ENCODE measurements around the gene PPP1R1B. TPM values are rescaled to one million over a fixed set of nuclear protein-coding genes. Genes with fewer than 3 reads are reported as not detected.

The PPP1R1B gene
- total RNA-seq, 2 experiments from 2014 or later: not detected

GRCh38 chr17:39678340-39679116 is 51.8 kb downstream of the PPP1R1B start:
- DNase-seq: no peak
- no peaks in the 10 kb centered on the region for H3K27me3 Mint-ChIP-seq
- H3K36me3 Mint-ChIP-seq (ENCODE audit: low read depth): peaks cover 2% of the 10 kb centered on the region
- POLR2A ChIA-PET: interaction anchor here (0.6 to 3.5 kb wide), 9 partner anchors 9 to 51 kb away, joined by 3 to 16 read pairs (median 3); partner anchors contain the start of genes MIEN1, PGAP3, PNMT and STARD3
- H3K4me1 Mint-ChIP-seq (ENCODE audit: low read depth): peaks cover 64% of the 10 kb centered on the region
- no peak for ATAC-seq
- H3K27ac Mint-ChIP-seq: peak overlapping the region; percentile 89
- H3K4me3 Mint-ChIP-seq: no peak overlapping the region
- CTCF ChIA-PET: interaction anchor here (0.9 to 7.3 kb wide), 12 partner anchors 10 to 75 kb away, joined by 3 to 43 read pairs (median 4); partner anchors contain the start of genes MIEN1, PGAP3 and PNMT
- no peaks in the 10 kb centered on the region for H3K9me3 Mint-ChIP-seq
- intact Hi-C loops (cut with micrococcal nuclease): no loop called here
- TF ChIP-seq CTCF (IDR thresholded peaks at IDR 0.05): no peak

- H3K27me3 Mint-ChIP-seq: no peaks in the 10 kb centered on the region
- DNase-seq (peak; percentile 58), ATAC-seq (peak; percentile 71)
- CTCF ChIA-PET: interaction anchor here (0.9 to 7.3 kb wide), 11 partner anchors 8 to 74 kb away, joined by 3 to 43 read pairs (median 5); partner anchors contain the start of genes MIEN1, PGAP3 and PNMT
- H3K27ac Mint-ChIP-seq: peak overlapping the region; percentile 89
- H3K36me3 Mint-ChIP-seq (ENCODE audit: low read depth): peaks cover 4% of the 10 kb centered on the region
- H3K9me3 Mint-ChIP-seq: no peaks in the 10 kb centered on the region
- POLR2A ChIA-PET: interaction anchor here (0.6 to 3.5 kb wide), 10 partner anchors 8 to 58 kb away, joined by 3 to 16 read pairs (median 3); partner anchors contain the start of genes MIEN1, PGAP3 and PNMT
- H3K4me3 Mint-ChIP-seq: no peak overlapping the region
- intact Hi-C loops (cut with micrococcal nuclease): no loop called here
- no peak for TF ChIP-seq CTCF (IDR thresholded peaks at IDR 0.05)
- peaks cover 64% of the 10 kb centered on the region for H3K4me1 Mint-ChIP-seq (ENCODE audit: low read depth)
Measured at GRCh38 chr17:39679521-39680192, 52.9 kb downstream of the PPP1R1B start.

GRCh38 chr17:39683295-39683939 is 56.7 kb downstream of the PPP1R1B start:
- ChIA-PET POLR2A (interaction anchor here (1.1 kb wide), 1 partner anchor 9 kb away, joined by 3 read pairs; no protein-coding TSS in a partner anchor), CTCF (interaction anchor here (1.0 to 3.3 kb wide), 4 partner anchors 30 to 62 kb away, joined by 3 to 15 read pairs (median 4); partner anchors contain the start of gene MIEN1)
- no peaks in the 10 kb centered on the region for H3K27me3 Mint-ChIP-seq
- H3K4me3 Mint-ChIP-seq: no peak overlapping the region
- peaks cover 8% of the 10 kb centered on the region for H3K36me3 Mint-ChIP-seq (ENCODE audit: low read depth)
- intact Hi-C loops (cut with micrococcal nuclease): no loop called here
- ATAC-seq: no peak
- H3K9me3 Mint-ChIP-seq: no peaks in the 10 kb centered on the region
- TF ChIP-seq CTCF (IDR thresholded peaks at IDR 0.05): no peak
- DNase-seq: no peak
- peaks cover 42% of the 10 kb centered on the region for H3K4me1 Mint-ChIP-seq (ENCODE audit: low read depth)
- no peak overlapping the region for H3K27ac Mint-ChIP-seq

- no peak overlapping the region for H3K4me3 Mint-ChIP-seq
- DNase-seq: no peak
- no peaks in the 10 kb centered on the region for H3K9me3 Mint-ChIP-seq
- intact Hi-C loops (cut with micrococcal nuclease): loop anchor here (5.0 kb wide), 1 partner anchor 48 kb away; the partner anchor contains the start of gene MIEN1
- ATAC-seq: no peak
- no peak overlapping the region for H3K27ac Mint-ChIP-seq
- ChIA-PET CTCF (interaction anchor here (1.1 kb wide), 1 partner anchor 61 kb away, joined by 3 read pairs; no protein-coding TSS in a partner anchor), POLR2A (interaction anchor here (1.3 kb wide), 1 partner anchor 45 kb away, joined by 3 read pairs; no protein-coding TSS in a partner anchor)
- TF ChIP-seq CTCF (IDR thresholded peaks at IDR 0.05): no peak
- peaks cover 8% of the 10 kb centered on the region for H3K36me3 Mint-ChIP-seq (ENCODE audit: low read depth)
- peaks cover 37% of the 10 kb centered on the region for H3K4me1 Mint-ChIP-seq (ENCODE audit: low read depth)
- H3K27me3 Mint-ChIP-seq: no peaks in the 10 kb centered on the region
Measured at GRCh38 chr17:39684369-39685192, 57.8 kb downstream of the PPP1R1B start.

Other genes with a start within 250 kb of the PPP1R1B start
- gene FBXL20, start 225.3 kb upstream of the PPP1R1B start, total RNA-seq: 10 to 100 TPM; 17.7 to 19.1 TPM
- gene MED1, start 175.7 kb upstream of the PPP1R1B start, total RNA-seq: 10 to 100 TPM; 60.7 to 64.7 TPM
- gene CDK12, start 165.5 kb upstream of the PPP1R1B start, total RNA-seq: 10 to 100 TPM; 61.4 to 61.9 TPM
- not detected for gene NEUROD2, start 19.0 kb upstream of the PPP1R1B start, total RNA-seq
- gene STARD3, start 10.2 kb downstream of the PPP1R1B start, total RNA-seq: 10 to 100 TPM; 48.7 to 50.3 TPM
- gene TCAP, start 38.4 kb downstream of the PPP1R1B start, total RNA-seq: 1 to 10 TPM in 1 of 2 experiments, under 1 TPM in 1; 0.95 to 1.3 TPM
- under 1 TPM in 1 of 2 experiments, not detected in 1; 0.40 TPM for gene PNMT, start 41.5 kb downstream of the PPP1R1B start, total RNA-seq
- 1 to 10 TPM; 6.4 to 7.4 TPM for gene PGAP3, start 61.1 kb downstream of the PPP1R1B start, total RNA-seq
- gene ERBB2, start 73.1 kb downstream of the PPP1R1B start, total RNA-seq: 1 to 10 TPM; 5.2 TPM
- 10 to 100 TPM; 32.5 to 34.0 TPM for gene MIEN1, start 103.6 kb downstream of the PPP1R1B start, total RNA-seq
- 1 to 10 TPM in 1 of 2 experiments, not detected in 1; 1.2 TPM for gene GRB7, start 111.0 kb downstream of the PPP1R1B start, total RNA-seq
- gene IKZF3, start 237.4 kb downstream of the PPP1R1B start, total RNA-seq: 10 to 100 TPM; 52.1 to 52.2 TPM
- gene ZPBP2, start 241.2 kb downstream of the PPP1R1B start, total RNA-seq: not detected

All from activated CD8-positive, alpha-beta T cell treated with anti-CD3 and anti-CD28 coated beads for 36 hours (primary cell).